ENCODE measurements around the gene ARHGAP40. TPM values are rescaled to one million over a fixed set of nuclear protein-coding genes. Genes with fewer than 3 reads are reported as not detected.

Gene ARHGAP40
- total RNA-seq, 1 experiment from 2014 or later = 0.14 TPM

DNA sequence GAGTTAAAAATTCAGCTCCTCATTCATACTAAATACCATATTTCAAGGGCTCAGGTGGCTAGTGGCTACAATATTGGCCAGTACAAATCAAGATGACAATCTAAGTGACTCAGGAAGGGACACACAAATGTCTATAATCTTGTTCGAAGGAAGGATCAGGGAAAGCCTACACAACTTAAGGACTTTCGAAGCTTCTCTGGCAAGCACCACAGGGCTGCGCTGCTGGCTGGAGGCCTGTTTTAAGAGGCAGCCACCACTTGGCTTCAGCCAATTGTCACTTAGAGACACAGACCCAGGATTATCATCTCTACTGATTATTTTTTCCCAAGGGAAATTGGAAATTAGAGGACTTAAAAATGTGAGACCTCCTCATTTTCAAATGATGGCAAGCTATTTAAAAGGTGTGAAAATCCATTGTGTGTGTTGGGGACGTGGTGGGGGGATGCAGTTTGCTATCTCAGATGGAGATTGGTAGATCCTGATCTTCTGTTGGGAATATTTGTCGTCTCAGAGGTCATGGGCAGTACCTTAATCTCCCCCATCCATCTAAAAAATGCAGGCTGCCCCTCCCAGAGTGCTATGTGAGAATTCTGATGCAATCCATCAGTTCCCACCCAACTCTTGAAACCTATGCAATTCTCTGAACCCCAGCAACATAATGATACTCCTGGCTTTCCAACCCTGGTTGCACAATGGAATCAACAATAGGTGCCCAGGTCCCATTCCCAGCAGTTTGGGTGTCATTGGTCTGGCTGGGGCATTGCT lies 11.3 kb downstream of the ARHGAP40 start:
- Histone ChIP-seq H3K9me3 (no peaks in the 10 kb centered on the region), H3K27me3 (replicated peaks; ENCODE audit: control insufficient read depth, insufficient read depth, low read length) (no peaks in the 10 kb centered on the region), H3K4me3 (ENCODE audit: low read depth, low read length) (no peak overlapping the region), H3K4me1 (peaks cover 5% of the 10 kb centered on the region; the same call in 1 of the 2 replicates), H3K36me3 (ENCODE audit: control insufficient read depth, insufficient read depth, low read length) (no peaks in the 10 kb centered on the region)
- POLR2A ChIA-PET = no interaction called here
- H3K36me3 Mint-ChIP-seq (ENCODE audit: insufficient read depth, unreplicated experiment) = no peaks in the 10 kb centered on the region
- H3K27ac Mint-ChIP-seq (ENCODE audit: unreplicated experiment) = no peak overlapping the region
- H3K27me3 Mint-ChIP-seq (ENCODE audit: insufficient read depth, unreplicated experiment) = peaks cover 7% of the 10 kb centered on the region
- peaks cover 6% of the 10 kb centered on the region for H3K4me1 Mint-ChIP-seq (ENCODE audit: low read depth, unreplicated experiment)
- CTCF ChIA-PET = no interaction called here
- DNase-seq = no peak
- H3K4me3 Mint-ChIP-seq (ENCODE audit: unreplicated experiment) = no peak overlapping the region
- BruUV-seq (replicated peaks) = no TSS peak
- intact Hi-C loops (cut with micrococcal nuclease; ENCODE audit: unreplicated experiment) = loop anchor here (1.0 kb wide), 1 partner anchor 12 kb away; the partner anchor contains the start of gene ARHGAP40
- no peaks in the 10 kb centered on the region for H3K9me3 Mint-ChIP-seq (ENCODE audit: unreplicated experiment)
- TF ChIP-seq, protein P1, sequence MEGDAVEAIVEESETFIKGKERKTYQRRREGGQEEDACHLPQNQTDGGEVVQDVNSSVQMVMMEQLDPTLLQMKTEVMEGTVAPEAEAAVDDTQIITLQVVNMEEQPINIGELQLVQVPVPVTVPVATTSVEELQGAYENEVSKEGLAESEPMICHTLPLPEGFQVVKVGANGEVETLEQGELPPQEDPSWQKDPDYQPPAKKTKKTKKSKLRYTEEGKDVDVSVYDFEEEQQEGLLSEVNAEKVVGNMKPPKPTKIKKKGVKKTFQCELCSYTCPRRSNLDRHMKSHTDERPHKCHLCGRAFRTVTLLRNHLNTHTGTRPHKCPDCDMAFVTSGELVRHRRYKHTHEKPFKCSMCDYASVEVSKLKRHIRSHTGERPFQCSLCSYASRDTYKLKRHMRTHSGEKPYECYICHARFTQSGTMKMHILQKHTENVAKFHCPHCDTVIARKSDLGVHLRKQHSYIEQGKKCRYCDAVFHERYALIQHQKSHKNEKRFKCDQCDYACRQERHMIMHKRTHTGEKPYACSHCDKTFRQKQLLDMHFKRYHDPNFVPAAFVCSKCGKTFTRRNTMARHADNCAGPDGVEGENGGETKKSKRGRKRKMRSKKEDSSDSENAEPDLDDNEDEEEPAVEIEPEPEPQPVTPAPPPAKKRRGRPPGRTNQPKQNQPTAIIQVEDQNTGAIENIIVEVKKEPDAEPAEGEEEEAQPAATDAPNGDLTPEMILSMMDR (IDR thresholded peaks at IDR 0.05; ENCODE audit: insufficient read depth in 1 of 2, low read depth in 1 of 2, low read length in 1 of 2, severe bottlenecking in 1 of 2, unreplicated experiment in 1 of 2) = no peak

DNA sequence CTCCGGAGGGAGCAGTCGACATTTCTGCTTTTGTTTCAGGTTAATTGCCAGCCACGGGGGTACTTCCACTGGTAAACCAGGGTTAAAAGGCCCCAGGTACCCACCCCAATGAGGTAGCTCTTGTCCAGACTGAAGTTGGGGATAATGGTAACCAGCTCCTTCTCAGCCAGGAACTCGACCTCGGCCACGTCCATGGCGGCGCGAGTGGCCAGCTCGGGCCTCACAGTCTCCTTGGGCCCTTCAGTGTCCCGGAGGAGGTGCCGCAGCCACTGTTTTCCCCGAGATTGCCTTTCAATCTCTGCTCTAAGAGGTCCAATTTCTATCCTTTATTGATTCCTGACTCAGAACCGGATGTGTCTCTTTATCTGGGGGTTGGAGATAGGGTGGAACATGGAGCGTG lies 13.7 kb downstream of the ARHGAP40 start:
- intact Hi-C loops (cut with micrococcal nuclease; ENCODE audit: unreplicated experiment) = no loop called here
- Histone ChIP-seq H3K36me3 (ENCODE audit: control insufficient read depth, insufficient read depth, low read length) (no peaks in the 10 kb centered on the region), H3K27me3 (replicated peaks; ENCODE audit: control insufficient read depth, insufficient read depth, low read length) (no peaks in the 10 kb centered on the region), H3K4me1 (peaks cover 5% of the 10 kb centered on the region; the same call in 1 of the 2 replicates), H3K9me3 (no peaks in the 10 kb centered on the region), H3K4me3 (ENCODE audit: low read depth, low read length) (no peak overlapping the region)
- ChIA-PET CTCF (no interaction called here), POLR2A (no interaction called here)
- Mint-ChIP-seq H3K27me3 (ENCODE audit: insufficient read depth, unreplicated experiment) (peaks cover 17% of the 10 kb centered on the region), H3K27ac (ENCODE audit: unreplicated experiment) (no peak overlapping the region), H3K4me1 (ENCODE audit: low read depth, unreplicated experiment) (peaks cover 6% of the 10 kb centered on the region), H3K9me3 (ENCODE audit: unreplicated experiment) (no peaks in the 10 kb centered on the region), H3K4me3 (ENCODE audit: unreplicated experiment) (no peak overlapping the region), H3K36me3 (ENCODE audit: insufficient read depth, unreplicated experiment) (no peaks in the 10 kb centered on the region)
- TF ChIP-seq, protein P1 (IDR thresholded peaks at IDR 0.05; ENCODE audit: insufficient read depth in 1 of 2, low read depth in 1 of 2, low read length in 1 of 2, severe bottlenecking in 1 of 2, unreplicated experiment in 1 of 2) = no peak
- no peak for DNase-seq
- BruUV-seq (replicated peaks) = no TSS peak

- H3K4me3 ChIP-seq (ENCODE audit: low read depth, low read length) = no peak overlapping the region
- TF ChIP-seq, protein P1 (IDR thresholded peaks at IDR 0.05; ENCODE audit: insufficient read depth in 1 of 2, low read depth in 1 of 2, low read length in 1 of 2, severe bottlenecking in 1 of 2, unreplicated experiment in 1 of 2) = no peak
- Mint-ChIP-seq H3K9me3 (ENCODE audit: unreplicated experiment) (no peaks in the 10 kb centered on the region), H3K4me1 (ENCODE audit: low read depth, unreplicated experiment) (peaks cover 6% of the 10 kb centered on the region), H3K27ac (ENCODE audit: unreplicated experiment) (no peak overlapping the region), H3K4me3 (ENCODE audit: unreplicated experiment) (no peak overlapping the region), H3K27me3 (ENCODE audit: insufficient read depth, unreplicated experiment) (peaks cover 21% of the 10 kb centered on the region), H3K36me3 (ENCODE audit: insufficient read depth, unreplicated experiment) (no peaks in the 10 kb centered on the region)
- no TSS peak for BruUV-seq (replicated peaks)
- CTCF ChIA-PET = no interaction called here
- 0 out of 2 replicates have a peak, but pooled peaks cover 1% of the 10 kb centered on the region for H3K27me3 ChIP-seq (replicated peaks; ENCODE audit: control insufficient read depth, insufficient read depth, low read length)
- peaks cover 5% of the 10 kb centered on the region; the same call in 1 of the 2 replicates for H3K4me1 ChIP-seq
- H3K9me3 ChIP-seq = no peaks in the 10 kb centered on the region
- intact Hi-C loops (cut with micrococcal nuclease; ENCODE audit: unreplicated experiment) = no loop called here
- POLR2A ChIA-PET = no interaction called here
- H3K36me3 ChIP-seq (ENCODE audit: control insufficient read depth, insufficient read depth, low read length) = no peaks in the 10 kb centered on the region
- DNase-seq = no peak
These were observed 14.8 kb downstream of the ARHGAP40 start for GRCh38 chr20:38616457-38616856.
